HepG2 (cell line): ENCODE measurements around the gene EGLN1. TPM values are rescaled to one million over a fixed set of nuclear protein-coding genes. Genes with fewer than 3 reads are reported as not detected.

Source experiments
- ATAC-seq: fragments of 200-7000 bp; cut with Tn5 transposase; 3 replicates; pipeline ENCODE4 v1.9.1; 2020; ENCODE audit warnings: mild to moderate bottlenecking, moderate library complexity
- BruUV-seq: library from RNA; stranded (reverse); fragments of 400-500 nt; replicated peaks from 2 replicates; lab custom pipeline; 2021; lab: Mats Ljungman, UMichigan
- CTCF ChIA-PET: fragments of 300-600 bp; formaldehyde crosslinking; extraction: SDS; loops from one replicate; lab custom pipeline; 2021; ENCODE audit warnings: low total read pairs, inconsistent platforms, low intra/inter-chr PET ratio; lab: Yijun Ruan, JAX
- POLR2A ChIA-PET: fragments of 350-600 bp; sonication (Branson Sonifier 250); formaldehyde crosslinking; loops from one replicate; lab custom pipeline; 2020; ENCODE audit warnings: antibody characterized with exemption, inconsistent platforms; lab: Yijun Ruan, JAX
- DNase-seq: peaks from one replicate; pipeline ENCODE4 v3.0.0-alpha.2; 2015; ENCODE audit warnings: low spot score
- FAIRE-seq: peaks from 3 replicates; lab custom pipeline; 2011; peaks lifted over from hg19 to GRCh38; lab: Jason Lieb, UNC
- H2AFZ ChIP-seq: one replicate; pipeline ENCODE4 v1.6.1; 2011; ENCODE audit warnings: low read length, inconsistent platforms
- H3K27ac ChIP-seq: fragments of 300-600 bp; 3 replicates; pipeline ENCODE4 v1.8.0; 2011; ENCODE audit warnings: mixed run types, mild to moderate bottlenecking, mixed read lengths, low read length, inconsistent platforms; ENCODE audit not compliant: insufficient read depth; ENCODE audit errors: extremely low read length
- H3K27me3 ChIP-seq, 2 experiments: fragments of 200-600 bp in 1 of 2; 2 replicates in 1 of 2; 3 replicates in 1 of 2; pipeline versions ENCODE4 v1.6.0 to v1.8.0; 2011; ENCODE audit warnings: low read length in 2 of 2, mild to moderate bottlenecking in 2 of 2, moderate library complexity in 2 of 2, inconsistent platforms in 1 of 2; ENCODE audit not compliant: insufficient read depth in 2 of 2, control insufficient read depth in 1 of 2
- H3K36me3 ChIP-seq, 2 experiments: fragments of 200-600 bp in 1 of 2; replicated peaks in 1 of 2; 2 replicates in 1 of 2; 3 replicates in 1 of 2; pipeline versions ENCODE4 v1.5.1 to v1.8.0; 2011; ENCODE audit warnings: low read length in 2 of 2, inconsistent platforms in 1 of 2; ENCODE audit not compliant: insufficient read depth in 2 of 2, control insufficient read depth in 1 of 2
- H3K4me1 ChIP-seq: 2 replicates; pipeline ENCODE4 v1.5.1; 2012; ENCODE audit warnings: low read length, inconsistent platforms; ENCODE audit not compliant: insufficient read depth
- H3K4me2 ChIP-seq: 2 replicates; pipeline ENCODE4 v1.6.0; 2011; ENCODE audit warnings: low read depth, low read length, inconsistent platforms
- H3K4me3 ChIP-seq, 3 experiments: fragments of 200-600 bp in 1 of 3; sonication (generic), shearing (Covaris generic) in 1 of 3; replicated peaks in 1 of 3; 2 replicates each; pipeline ENCODE4 v1.5.1; 2011 to 2016; ENCODE audit warnings: low read length in 3 of 3, inconsistent platforms in 2 of 3, low read depth in 2 of 3, mild to moderate bottlenecking in 2 of 3, control low read depth in 1 of 3, mixed read lengths in 1 of 3; ENCODE audit not compliant: insufficient read depth in 1 of 3
- H3K79me2 ChIP-seq: one replicate; pipeline ENCODE4 v1.6.1; 2011; ENCODE audit warnings: low read length, inconsistent platforms; ENCODE audit not compliant: insufficient read depth
- H3K9ac ChIP-seq: 2 replicates; pipeline ENCODE4 v1.6.0; 2011; ENCODE audit warnings: mild to moderate bottlenecking, low read depth, low read length, inconsistent platforms; ENCODE audit not compliant: insufficient read depth
- H3K9me3 ChIP-seq: 2 replicates; pipeline ENCODE4 v1.5.1; 2012; ENCODE audit warnings: mild to moderate bottlenecking, low read length
- H4K20me1 ChIP-seq: 2 replicates; pipeline ENCODE4 v1.6.0; 2011; ENCODE audit warnings: inconsistent platforms, mild to moderate bottlenecking, low read length, moderate library complexity; ENCODE audit not compliant: insufficient read depth
- ZFP90 ChIP-seq: sonication (generic); formaldehyde crosslinking; IDR thresholded peaks from 2 replicates; pipeline ENCODE4 v1.8.0; 2022; ENCODE audit warnings: missing genetic modification reagents, mild to moderate bottlenecking, inconsistent platforms, borderline replicate concordance
- ZNF280D ChIP-seq: sonication (generic); formaldehyde crosslinking; IDR thresholded peaks from 2 replicates; pipeline ENCODE4 v1.5.1; 2020; ENCODE audit warnings: mild to moderate bottlenecking, missing genetic modification reagents
- ZNF530 ChIP-seq: sonication (generic); formaldehyde crosslinking; IDR thresholded peaks from 2 replicates; pipeline ENCODE4 v1.5.0; 2020; ENCODE audit warnings: low read depth, mild to moderate bottlenecking, missing genetic modification reagents
- ZNF770 ChIP-seq: sonication (generic); formaldehyde crosslinking; IDR thresholded peaks from 2 replicates; pipeline ENCODE4 v1.5.0; 2020; ENCODE audit warnings: mild to moderate bottlenecking, missing genetic modification reagents
- WGBS: methylation state at CpG from one replicate; pipeline ENCODE4 v1.1.6; 2017; ENCODE audit warnings: low lambda C conversion rate; 5-methylcytosine and 5-hydroxymethylcytosine counted together
- in situ Hi-C: cut with HindIII; loops from 2 replicates; pipeline ENCODE4 v1.10.0; 2017; ENCODE audit warnings: low pct_unique_long_range_greater_than_20kb; ENCODE audit not compliant: extremely low pct_ligation_motif_present
- intact Hi-C: fragments of 100-400 bp; cut with micrococcal nuclease; formaldehyde crosslinking; loops from one replicate; pipeline ENCODE4 v1.10.0; 2022; ENCODE audit not compliant: unreplicated experiment
- polyA plus RNA-seq, 8 experiments: library from polyadenylated mRNA; depleted of rRNA in 3 of 8; stranded (reverse) in 7 of 8; unstranded in 1 of 8; fragments of >200 nt; fragmentation: Illumina TruSeq in 4 of 8; extraction: Trizol in 4 of 8; gene quantifications; 2 replicates each; pipeline versions ENCODE4 v1.2.1 to v1.2.3, GENCODE V29; 2011 to 2016; ENCODE audit warnings: low read depth in 4 of 8, missing spikeins in 1 of 8, mixed read lengths in 1 of 8; ENCODE audit not compliant: insufficient read depth in 1 of 8
- total RNA-seq, 5 experiments: library from RNA; depleted of rRNA; stranded (reverse); fragments of >200 nt; fragmentation: Illumina TruSeq; extraction: Trizol; gene quantifications; 2 replicates each; pipeline ENCODE4 v1.2.3, GENCODE V29; 2016; ENCODE audit warnings: low read depth in 1 of 5

EGLN1 gene
- total and polyA plus RNA-seq, 2 of the 13 experiments (the other 11 are each of a cell fraction or from before 2014, with no cell fraction given) = 34.4 to 44.1 TPM

GRCh38 chr1:231442735-231443134 lies 20.6 kb upstream of the EGLN1 start (continued):
- TF ChIP-seq ZNF280D (CRISPR knock-in tag) (no peak), ZFP90 (CRISPR knock-in tag) (no peak)

GRCh38 chr1:231432996-231433395 lies 10.9 kb upstream of the EGLN1 start:
- BruUV-seq = no TSS peak

More at GRCh38 chr1:231432996-231433395, 10.9 kb upstream of the EGLN1 start:
- ChIA-PET CTCF (no interaction called here), POLR2A (no interaction called here)
- intact Hi-C loops (no loop called here), in situ Hi-C loops (no loop called here)
- DNase-seq (no peak), FAIRE-seq (no peak), ATAC-seq (no peak)
- no peaks in the 10 kb centered on the region for H4K20me1 ChIP-seq
- no peaks in the 10 kb centered on the region for H3K36me3 ChIP-seq
- H3K27ac ChIP-seq = no peak overlapping the region
- no peak overlapping the region for H3K4me3 ChIP-seq
- 82% methylated on average over 2 of the region's 2 CpGs for WGBS
- H3K79me2 ChIP-seq = no peaks in the 10 kb centered on the region
- 0 out of 2 replicates have a peak, but pooled peaks have one; percentile 42 for TF ChIP-seq ZNF770 (CRISPR knock-in tag)
- TF ChIP-seq ZNF530 = no peak
- no peak overlapping the region for H3K4me2 ChIP-seq
- no peaks in the 10 kb centered on the region for H3K27me3 ChIP-seq
- peaks cover 18% of the 10 kb centered on the region for H3K4me1 ChIP-seq
- no peaks in the 10 kb centered on the region for H3K9me3 ChIP-seq
- no peak overlapping the region for H2AFZ ChIP-seq
- no peak overlapping the region for H3K9ac ChIP-seq
